IPS-15b (cell line): ENCODE measurements around the gene RITA1.

Source experiments
- H3K27me3 ChIP-seq: one replicate; pipeline ENCODE4 v1.6.1; 2013; ENCODE audit warnings: low read length; ENCODE audit not compliant: control insufficient read depth, insufficient read depth
- H3K36me3 ChIP-seq: one replicate; pipeline ENCODE4 v1.6.1; 2013; ENCODE audit warnings: low read length; ENCODE audit not compliant: control insufficient read depth, insufficient read depth
- H3K4me1 ChIP-seq: one replicate; pipeline ENCODE4 v1.6.1; 2013; ENCODE audit warnings: mild to moderate bottlenecking, low read length; ENCODE audit not compliant: control insufficient read depth, insufficient read depth
- H3K4me3 ChIP-seq: one replicate; pipeline ENCODE4 v1.5.1; 2013; ENCODE audit warnings: low read depth, low read length
- H3K9ac ChIP-seq: one replicate; pipeline ENCODE4 v1.6.1; 2013; ENCODE audit warnings: low read depth, mild to moderate bottlenecking, low read length
- H3K9me3 ChIP-seq: one replicate; pipeline ENCODE4 v1.6.1; 2013; ENCODE audit warnings: mild to moderate bottlenecking, low read length; ENCODE audit not compliant: control insufficient read depth, insufficient read depth

Gene RITA1

DNA sequence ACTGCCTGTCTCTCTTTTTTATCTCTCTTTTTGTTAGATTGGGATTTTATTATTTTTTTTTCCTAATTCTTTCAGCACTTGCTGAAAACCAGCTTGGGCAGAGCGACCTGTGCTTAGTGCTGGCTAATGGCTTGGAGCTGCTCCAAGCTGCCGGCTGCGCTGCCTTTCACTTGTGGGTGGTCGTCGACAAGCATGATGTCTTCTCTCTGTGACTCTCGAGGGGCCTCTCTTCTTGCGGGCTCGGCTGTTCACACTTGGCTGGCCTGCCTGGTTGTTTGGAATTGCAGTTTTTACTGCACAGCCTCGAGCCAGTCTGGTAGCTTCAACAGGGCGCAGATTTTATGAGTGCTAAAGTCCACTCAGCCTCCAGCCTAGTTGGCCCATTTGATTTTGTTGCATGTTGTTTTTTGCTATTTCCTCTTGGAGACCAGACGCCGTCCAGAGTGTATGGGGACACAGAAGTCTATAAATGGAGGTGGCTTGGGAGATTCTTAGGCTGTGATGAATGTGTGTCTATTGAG, 54.4 kb downstream of the RITA1 start:
- Histone ChIP-seq H3K36me3 (peaks cover 5% of the 10 kb centered on the region), H3K9me3 (no peaks in the 10 kb centered on the region), H3K4me3 (no peak overlapping the region), H3K9ac (no peak overlapping the region), H3K4me1 (no peaks in the 10 kb centered on the region), H3K27me3 (no peaks in the 10 kb centered on the region)

DNA sequence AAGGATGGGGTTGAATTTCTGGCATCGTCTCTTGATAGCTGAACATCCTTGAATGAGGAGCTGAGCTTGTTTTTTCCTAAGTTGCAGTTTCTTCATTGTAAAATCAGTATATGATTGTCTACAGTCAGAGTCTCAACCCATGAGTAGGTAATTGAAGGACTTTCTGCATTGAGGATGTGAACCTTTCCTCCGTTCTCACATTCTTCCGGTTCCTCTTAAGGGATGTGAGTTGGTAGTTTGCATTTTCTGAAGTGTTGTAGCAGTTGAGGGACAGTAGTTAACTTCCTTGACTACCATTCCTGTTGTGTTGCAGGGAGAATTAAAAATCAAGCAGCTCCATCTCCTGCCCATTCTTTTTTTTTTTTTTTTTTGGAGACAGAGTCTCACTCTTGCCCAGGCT, 54.9 kb downstream of the RITA1 start:
- Histone ChIP-seq H3K36me3 (peaks cover 5% of the 10 kb centered on the region), H3K9me3 (no peaks in the 10 kb centered on the region), H3K4me1 (no peaks in the 10 kb centered on the region), H3K27me3 (no peaks in the 10 kb centered on the region), H3K4me3 (no peak overlapping the region), H3K9ac (no peak overlapping the region)

DNA sequence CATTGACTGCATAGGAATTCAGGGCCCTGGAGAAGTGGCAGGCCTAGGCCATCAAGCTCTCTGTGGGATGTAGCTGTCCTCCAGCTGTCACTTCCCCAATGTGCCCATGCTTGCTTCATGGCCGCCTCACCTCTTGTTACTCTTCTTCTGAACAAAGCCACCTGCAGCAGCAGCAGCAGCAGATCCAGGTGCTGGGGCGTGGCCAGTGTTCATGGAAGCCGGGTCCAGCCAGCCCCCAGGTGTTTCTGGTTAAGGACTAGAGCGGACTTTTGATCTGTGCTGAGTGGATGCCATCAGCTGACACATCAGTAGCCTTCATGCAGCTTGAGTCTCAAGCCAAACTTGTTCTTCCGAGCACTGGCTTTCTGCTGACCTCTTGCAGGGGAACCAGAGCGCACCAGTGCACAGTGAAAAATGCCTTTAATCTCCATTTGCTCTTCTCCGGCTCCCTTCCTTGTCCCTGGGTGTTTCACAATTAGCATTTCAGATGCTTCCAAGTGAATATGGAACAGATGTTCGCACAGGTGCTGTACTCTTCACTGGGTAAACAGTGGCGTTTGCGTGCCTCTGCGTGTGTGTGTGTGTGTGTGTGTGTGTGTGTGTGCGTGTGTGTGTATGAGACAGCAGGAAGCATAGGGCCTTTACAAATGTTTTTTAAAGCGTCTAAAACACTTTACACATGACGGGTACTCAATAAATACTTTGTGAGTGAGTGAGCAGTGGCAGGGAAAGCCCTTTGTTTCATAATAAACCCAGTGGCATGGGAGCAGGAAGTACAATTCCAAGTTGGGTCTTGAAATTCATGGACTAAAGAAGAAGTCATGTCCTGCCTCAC, 55.9 kb downstream of the RITA1 start:
- Histone ChIP-seq H3K36me3 (peaks cover 5% of the 10 kb centered on the region), H3K9ac (no peak overlapping the region), H3K4me1 (peaks cover 2% of the 10 kb centered on the region), H3K4me3 (no peak overlapping the region), H3K27me3 (no peaks in the 10 kb centered on the region), H3K9me3 (no peaks in the 10 kb centered on the region)
